CD4-positive, alpha-beta T cell treated with Interferon gamma for 1 hour (primary cell): ENCODE results near the gene ART3.

Source experiments
- DNase-seq: peaks from one replicate; pipeline ENCODE4 v3.0.0-alpha.2; 2020

Gene ART3

DNA sequence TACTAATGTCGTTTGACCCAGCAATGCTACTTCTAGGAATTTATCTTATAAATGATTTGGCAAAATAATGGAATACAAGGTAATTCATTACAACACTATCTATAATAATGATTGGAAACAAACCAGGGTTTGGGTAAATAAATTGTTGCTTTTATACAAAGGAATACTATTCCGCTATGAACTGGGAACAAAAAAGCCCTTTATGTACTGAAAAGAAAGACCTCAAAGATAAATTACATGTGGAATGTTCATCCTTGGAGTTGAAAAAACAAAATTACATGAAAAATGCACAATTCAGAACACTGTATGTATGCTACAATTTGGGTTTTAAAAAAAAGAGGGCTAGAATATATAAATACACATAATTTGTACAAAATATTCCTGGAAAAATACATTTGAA lies 78.8 kb downstream of the ART3 start:
- DNase-seq = no peak

DNA sequence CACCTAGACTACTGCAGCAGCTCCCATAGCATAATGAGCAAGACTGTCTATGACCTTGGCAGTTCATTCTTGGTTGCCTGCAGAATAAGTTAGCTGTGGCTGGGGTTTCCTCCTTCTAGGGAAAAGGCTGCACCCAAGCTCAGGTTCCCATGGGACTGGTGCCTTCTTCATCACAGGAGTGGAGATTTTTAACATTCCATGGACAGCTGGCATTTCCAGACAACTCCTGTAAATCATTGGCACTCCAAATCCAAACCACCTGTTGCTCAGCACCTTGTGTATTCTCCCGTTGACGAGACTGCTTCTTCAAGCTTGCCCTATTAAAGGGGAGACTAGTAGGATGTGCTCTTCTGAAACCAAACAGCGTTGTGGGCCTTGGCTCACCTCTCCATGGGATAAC lies 81.5 kb downstream of the ART3 start:
- DNase-seq = no peak

DNA sequence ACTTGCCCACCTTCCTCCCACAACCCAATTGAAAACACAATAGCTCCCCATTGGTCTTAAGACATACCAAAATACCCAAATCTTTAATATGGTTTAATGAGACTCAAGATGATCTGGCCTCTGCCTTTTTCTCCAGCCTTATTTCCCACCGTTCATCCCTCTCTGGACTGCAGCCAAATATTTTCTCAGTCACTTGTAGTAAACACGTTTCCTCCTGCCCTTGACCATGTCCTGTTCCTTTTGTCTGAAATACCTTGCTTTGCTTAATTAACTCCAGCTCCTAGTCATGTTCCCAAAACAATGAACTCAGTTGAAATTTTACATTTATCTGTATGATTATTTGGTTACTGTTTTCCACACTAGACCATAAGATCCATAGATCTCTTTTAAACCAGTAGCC lies 82.1 kb downstream of the ART3 start:
- DNase-seq = no peak

DNA sequence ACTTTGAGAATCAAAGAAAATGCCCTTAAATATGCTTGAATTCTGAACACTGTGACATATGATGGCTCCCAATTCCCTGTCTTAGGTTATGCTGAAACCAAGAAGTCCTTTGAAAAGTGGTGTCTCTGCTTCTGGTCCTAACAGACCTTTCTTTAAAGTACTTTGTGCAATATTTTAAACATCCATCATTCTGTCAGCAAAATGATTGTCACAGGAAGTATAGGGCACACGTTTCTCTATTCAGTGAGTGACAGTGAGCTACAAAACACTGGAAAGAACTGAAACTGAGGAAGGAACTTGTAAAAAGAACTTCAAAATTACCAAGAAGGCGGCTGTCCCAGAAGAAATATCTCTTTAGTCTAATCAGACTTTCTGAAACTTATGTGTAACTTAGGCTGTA lies 85.8 kb downstream of the ART3 start:
- no peak for DNase-seq
